ENCODE measurements around the gene FBXW11. TPM values are rescaled to one million over a fixed set of nuclear protein-coding genes. Genes with fewer than 3 reads are reported as not detected.
"Not testable (repeated sequence)": the region's sequence is repeated elsewhere in the genome, so short reads cannot be mapped to it uniquely, and the experiment has no call there.

Gene FBXW11
- polyA plus RNA-seq, 1 donor, result 58.1 TPM

- no peak for DNase-seq
These were observed 19.7 kb downstream of the FBXW11 start for GRCh38 chr5:171986772-171987171.

GRCh38 chr5:171984748-171985419, 21.6 kb downstream of the FBXW11 start:
- no peak for DNase-seq

GRCh38 chr5:171981847-171982246, 24.6 kb downstream of the FBXW11 start:
- DNase-seq, result no peak

DNA sequence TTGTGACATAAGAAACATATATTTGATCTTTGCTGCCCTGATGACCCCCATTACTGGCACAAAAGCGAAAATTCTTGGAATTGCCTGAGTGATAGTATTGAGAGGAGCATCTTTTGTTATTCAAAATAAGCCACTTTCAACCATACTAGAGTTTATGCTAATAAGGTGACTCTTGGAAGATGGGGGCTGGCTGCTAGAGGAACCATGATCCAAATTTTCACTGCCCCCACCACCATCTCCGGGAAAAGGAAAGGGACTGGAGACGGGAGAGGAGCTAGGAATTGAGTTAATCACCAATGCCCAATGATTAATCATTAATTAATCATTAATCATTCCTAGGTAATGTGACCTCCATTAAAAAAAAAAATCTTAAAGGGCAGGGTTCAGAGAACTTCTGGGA, 25.6 kb downstream of the FBXW11 start:
- no peak for DNase-seq

DNA sequence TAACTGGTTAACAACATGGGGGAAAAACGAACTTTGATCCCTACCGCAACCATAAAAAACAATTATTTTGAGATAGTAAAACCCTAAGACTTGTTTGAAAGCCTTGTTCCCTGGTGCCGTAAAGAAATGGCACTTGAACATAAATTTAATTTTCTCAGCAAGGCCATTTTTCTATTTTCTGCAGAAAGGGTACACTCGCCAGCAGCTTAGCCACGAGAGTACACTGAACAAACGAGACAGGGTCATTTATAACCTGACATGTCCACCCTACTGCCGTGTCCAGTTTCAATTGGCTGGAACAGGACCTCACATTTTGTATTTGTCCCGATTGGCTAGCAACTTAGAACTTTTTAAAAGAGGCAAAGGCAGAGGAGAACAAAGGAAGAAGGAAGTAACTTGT, 26.8 kb downstream of the FBXW11 start:
- no peak for DNase-seq

GRCh38 chr5:171978519-171978918, 27.9 kb downstream of the FBXW11 start:
- no peak for DNase-seq

GRCh38 chr5:171978016-171978415, 28.4 kb downstream of the FBXW11 start:
- DNase-seq, result no peak

DNA sequence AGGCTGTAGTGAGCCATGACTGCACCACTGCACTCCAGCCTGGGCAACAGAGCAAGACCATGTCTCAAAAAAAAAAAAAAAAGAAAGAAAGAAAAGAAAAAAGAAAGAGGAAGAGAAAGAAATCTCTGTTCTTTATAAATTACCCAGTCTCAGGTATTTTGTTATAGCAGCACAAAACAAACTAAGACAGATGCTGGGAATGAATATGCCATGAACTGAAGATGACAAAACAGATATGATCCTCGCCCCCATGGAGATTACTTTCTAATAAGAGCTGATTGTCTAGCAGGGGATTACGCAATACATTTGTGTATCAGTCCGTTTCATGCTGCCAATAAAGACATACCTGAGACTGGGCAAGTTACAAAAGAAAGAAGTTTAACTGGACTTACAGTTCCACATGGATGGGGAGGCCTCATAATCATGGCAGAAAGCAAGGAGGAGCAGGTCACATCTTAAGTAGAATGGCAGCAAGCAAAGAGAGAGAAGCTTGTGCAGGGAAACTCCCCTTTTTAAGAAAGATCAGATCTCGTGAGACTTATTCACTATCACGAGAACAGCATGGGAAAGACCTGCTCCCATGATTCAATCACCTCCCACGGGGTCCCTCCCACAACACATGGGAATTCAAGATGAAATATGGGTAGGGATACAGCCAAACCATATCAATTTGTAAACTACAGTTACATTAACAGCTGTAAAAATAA, 29.0 kb downstream of the FBXW11 start:
- not testable (repeated sequence) for DNase-seq

- no peak for DNase-seq
These were observed 30.4 kb downstream of the FBXW11 start for GRCh38 chr5:171975877-171976667.

DNA sequence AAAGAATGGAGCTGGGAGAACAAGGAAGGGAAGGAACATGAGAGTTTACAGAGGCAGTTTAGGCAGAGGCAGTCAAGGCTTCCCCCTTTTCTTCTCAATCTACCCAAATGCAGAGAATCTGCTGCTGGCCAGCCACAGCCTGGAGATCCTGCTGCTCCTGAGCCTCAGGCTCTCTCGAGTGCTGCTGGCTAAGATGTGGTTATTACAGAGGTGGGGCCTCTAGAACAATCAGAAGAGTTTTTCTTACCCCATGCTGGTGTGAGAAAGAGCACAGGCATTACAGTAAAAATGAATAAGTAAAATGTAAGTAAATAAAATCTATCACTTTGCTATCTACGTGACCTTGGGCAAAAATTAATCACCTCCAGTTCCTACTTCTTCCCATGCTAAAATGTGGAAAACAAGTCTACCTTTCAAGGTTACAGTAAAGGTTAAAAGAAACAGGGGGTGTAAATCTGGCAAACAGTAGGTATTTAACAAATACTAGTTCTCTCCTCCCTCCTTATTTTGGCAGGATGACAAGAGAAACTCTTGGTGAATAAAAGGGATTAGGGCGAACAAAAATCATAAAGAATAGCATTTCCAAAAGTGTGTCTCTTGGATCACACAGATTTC, 31.1 kb downstream of the FBXW11 start:
- DNase-seq, result no peak

- no peak for DNase-seq
These were observed 35.6 kb downstream of the FBXW11 start for GRCh38 chr5:171970826-171971225.

DNA sequence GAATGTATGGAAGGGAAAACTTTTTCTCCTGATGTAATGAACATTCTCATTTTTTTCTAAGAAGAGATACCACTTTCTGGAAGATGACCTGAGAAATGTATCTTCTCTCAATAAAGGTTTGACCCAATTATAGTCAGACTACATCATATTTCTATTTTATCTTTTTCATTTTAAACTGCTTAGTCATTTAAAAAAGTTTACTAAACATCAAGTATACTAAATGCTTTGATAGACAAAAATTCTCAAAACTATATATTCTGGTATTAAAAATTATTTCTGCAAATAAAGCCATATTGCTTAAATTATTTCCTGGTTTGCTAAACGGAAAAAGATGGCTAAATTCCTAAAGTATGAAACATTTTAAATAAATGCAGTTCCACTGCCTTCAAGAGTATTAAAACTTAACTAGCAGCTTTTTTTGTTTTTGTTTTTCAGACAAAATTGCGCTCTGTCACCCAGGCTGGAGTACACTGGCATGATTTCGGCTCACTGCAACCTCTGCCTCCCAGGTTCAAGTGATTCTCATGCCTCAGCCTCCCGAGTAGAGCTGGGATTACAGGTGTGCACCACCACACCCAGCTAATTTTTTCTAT, 37.1 kb downstream of the FBXW11 start:
- no peak for DNase-seq

GRCh38 chr5:171968531-171968930, 37.9 kb downstream of the FBXW11 start:
- no peak for DNase-seq

DNA sequence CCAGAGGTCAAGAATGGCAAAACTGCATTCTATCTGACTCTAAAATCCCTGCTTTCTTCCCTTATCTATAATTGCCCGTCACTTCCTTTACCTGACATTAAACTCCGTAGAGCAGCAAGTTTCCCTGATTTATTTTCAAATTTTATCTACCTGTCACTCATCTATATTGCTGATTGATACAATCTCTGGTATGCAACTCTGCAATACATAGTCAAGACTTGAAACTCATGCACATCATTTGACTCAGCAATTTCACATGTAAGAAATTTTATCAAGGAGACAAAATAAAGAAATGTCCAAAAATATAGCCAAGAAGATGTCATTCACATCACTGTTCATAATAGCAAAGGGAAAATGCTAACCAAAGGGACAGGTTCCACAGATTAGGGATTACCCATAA, 39.5 kb downstream of the FBXW11 start:
- no peak for DNase-seq

DNA sequence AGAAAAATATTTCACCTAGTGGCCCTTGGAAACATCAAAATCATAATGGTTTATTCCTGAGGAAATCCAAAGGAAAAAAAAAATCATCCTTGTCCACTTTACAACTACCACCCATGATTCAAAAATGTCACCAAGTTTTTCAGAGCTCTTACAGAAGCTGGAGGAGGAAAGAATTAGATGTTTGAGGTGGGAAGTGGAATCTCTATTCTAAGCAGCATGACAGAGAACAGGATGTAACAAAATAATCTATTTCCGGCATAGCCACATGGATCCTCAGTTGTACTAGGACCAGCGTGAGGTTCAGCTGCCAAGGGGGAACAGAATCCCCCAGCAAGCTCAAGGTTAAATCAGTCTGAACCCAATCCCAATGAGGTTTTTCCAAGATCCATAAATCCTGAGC, 40.2 kb downstream of the FBXW11 start:
- DNase-seq, result no peak

GRCh38 chr5:171965745-171966144, 40.7 kb downstream of the FBXW11 start:
- DNase-seq, result no peak

- no peak for DNase-seq
These were observed 43.0 kb downstream of the FBXW11 start for GRCh38 chr5:171963416-171963815.

- DNase-seq, result no peak
These were observed 45.3 kb downstream of the FBXW11 start for GRCh38 chr5:171961117-171961516.

GRCh38 chr5:171957591-171958251, 48.7 kb downstream of the FBXW11 start:
- no peak for DNase-seq

DNA sequence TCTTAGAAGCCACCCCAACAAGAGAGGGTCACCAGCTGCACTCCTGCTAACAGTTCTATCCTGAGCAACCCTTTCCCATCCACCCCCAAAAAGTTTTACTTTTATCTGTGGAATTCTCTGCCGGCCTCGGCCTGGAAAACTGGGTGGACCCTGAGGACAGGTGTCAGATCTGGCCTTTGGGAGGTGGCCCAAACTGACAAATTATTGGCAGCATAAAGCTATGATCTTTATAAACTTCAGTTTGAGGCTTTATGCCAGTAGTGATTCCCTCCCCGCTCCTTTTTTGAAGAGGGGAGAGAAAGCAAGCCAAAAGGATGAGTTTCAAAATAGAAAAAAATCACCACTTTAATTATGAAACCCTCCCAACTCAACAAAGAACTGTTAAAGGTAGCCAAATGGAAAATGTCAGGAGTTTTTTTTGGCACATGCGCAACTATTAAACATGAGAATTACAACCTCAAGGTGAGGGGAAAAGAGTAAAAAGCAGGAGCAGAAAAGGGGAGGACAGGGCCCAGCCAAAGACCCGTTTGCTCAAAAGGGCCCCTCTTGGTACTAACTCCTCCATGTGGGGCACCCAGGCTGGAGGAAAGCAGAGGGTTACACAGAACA, 49.4 kb downstream of the FBXW11 start:
- no peak for DNase-seq

DNA sequence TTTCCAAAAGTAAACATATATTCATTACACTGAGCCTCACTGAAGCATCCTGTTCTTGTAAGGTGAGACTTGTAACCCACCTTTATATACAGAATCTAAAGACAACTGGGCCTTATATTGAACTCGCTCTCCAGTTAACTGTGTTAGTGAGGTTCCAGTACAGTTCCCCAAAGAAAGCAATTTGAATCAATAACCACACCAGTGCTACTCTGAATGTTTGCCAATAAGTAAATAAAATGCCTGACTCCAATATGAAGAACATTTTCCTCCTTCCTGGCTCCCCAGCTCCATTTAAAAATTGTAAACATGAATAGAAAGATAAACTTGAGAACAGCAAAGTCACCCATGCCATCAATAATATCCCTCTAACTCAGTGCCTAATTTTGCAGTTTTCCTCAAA, 50.1 kb downstream of the FBXW11 start:
- DNase-seq, result no peak

All from left kidney (tissue), 2 donors.